Measurements from ENCODE around the gene LRRC10B. TPM values are rescaled to one million over a fixed set of nuclear protein-coding genes. Genes with fewer than 3 reads are reported as not detected.

The LRRC10B gene
- total RNA-seq, 1 donor from 2014 or later: 10.0 TPM

DNA sequence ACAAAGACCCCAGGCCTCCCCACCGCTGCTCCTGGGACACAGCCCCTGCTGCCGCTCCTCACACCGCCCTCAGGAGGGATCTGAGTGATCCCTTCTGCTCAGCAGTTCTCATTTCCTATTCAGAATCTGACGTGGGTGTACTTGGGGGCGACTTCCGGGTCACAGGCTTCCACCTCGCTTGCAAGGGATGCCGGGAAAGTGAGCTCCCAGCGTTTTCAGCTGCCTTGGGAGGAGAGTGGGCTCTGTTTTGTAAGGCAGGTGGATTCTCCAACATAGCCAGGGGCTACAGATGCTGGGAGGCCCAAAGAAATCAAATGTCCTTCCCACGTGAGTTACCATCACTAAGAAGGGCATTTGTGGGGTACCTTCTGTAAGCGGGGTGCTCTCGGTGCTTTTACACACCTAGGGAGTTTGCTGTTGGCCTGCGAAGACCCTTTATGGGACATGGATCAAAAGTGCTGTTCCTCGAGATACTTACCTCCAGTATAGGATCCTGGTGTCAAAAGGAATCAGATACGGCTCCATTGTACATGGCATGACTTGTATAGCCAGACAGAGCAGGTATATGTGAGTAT lies 9.7 kb upstream of the LRRC10B start:
- TF ChIP-seq, protein P1, sequence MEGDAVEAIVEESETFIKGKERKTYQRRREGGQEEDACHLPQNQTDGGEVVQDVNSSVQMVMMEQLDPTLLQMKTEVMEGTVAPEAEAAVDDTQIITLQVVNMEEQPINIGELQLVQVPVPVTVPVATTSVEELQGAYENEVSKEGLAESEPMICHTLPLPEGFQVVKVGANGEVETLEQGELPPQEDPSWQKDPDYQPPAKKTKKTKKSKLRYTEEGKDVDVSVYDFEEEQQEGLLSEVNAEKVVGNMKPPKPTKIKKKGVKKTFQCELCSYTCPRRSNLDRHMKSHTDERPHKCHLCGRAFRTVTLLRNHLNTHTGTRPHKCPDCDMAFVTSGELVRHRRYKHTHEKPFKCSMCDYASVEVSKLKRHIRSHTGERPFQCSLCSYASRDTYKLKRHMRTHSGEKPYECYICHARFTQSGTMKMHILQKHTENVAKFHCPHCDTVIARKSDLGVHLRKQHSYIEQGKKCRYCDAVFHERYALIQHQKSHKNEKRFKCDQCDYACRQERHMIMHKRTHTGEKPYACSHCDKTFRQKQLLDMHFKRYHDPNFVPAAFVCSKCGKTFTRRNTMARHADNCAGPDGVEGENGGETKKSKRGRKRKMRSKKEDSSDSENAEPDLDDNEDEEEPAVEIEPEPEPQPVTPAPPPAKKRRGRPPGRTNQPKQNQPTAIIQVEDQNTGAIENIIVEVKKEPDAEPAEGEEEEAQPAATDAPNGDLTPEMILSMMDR (conservative IDR thresholded peaks at IDR 0.05): no peak

DNA sequence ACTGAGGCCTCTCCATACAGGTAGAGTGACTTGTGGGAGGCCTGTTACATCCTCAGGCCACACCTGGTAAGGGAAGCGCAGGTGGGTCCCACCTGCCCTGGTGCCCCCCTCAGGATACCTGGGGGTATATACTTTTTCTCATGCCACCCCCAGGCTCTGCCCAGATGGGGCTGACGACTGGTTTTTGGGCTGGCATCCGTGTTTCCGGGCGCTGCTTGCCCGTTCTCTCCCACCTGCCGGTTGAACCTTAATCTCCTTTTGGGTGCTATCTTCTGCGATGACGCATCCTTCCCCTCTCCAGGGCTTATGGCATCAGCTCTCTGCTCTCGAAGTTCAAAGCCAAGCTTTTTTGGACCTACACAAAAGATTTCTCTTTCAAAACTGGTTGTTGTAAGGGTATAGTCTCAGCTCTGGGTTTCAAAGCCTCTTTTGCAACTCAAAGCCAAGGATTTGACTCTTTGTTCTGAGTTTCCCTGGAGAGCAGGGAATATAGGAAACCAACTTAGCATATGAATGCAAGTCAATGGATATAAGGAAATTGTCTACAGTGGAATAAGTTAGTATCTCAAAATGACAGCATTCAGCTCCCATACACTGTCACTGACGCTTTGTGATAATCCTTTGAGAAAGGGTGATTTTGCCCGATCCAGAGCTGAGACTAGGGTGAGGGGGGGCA lies 8.6 kb upstream of the LRRC10B start:
- H3K27me3 Mint-ChIP-seq: peaks cover 6% of the 10 kb centered on the region
- no peak for DNase-seq (ENCODE audit: extremely low spot score, unreplicated experiment)
- TF ChIP-seq, protein P1 (conservative IDR thresholded peaks at IDR 0.05): no peak
- H3K36me3 Mint-ChIP-seq: no peaks in the 10 kb centered on the region
- H3K27ac Mint-ChIP-seq: no peak overlapping the region
- peaks cover 11% of the 10 kb centered on the region for H3K4me1 Mint-ChIP-seq (ENCODE audit: unreplicated experiment)
- no peak overlapping the region for H3K4me3 Mint-ChIP-seq
- no peaks in the 10 kb centered on the region for H3K9me3 Mint-ChIP-seq

More for the DNA sequence above, 9.7 kb upstream of the LRRC10B start:
- H3K4me1 Mint-ChIP-seq (ENCODE audit: unreplicated experiment): peaks cover 10% of the 10 kb centered on the region
- H3K27me3 Mint-ChIP-seq: peaks cover 4% of the 10 kb centered on the region
- no peaks in the 10 kb centered on the region for H3K36me3 Mint-ChIP-seq
- no peak overlapping the region for H3K4me3 Mint-ChIP-seq
- H3K27ac Mint-ChIP-seq: no peak overlapping the region
- DNase-seq (ENCODE audit: extremely low spot score, unreplicated experiment): no peak
- H3K9me3 Mint-ChIP-seq: no peaks in the 10 kb centered on the region

DNA sequence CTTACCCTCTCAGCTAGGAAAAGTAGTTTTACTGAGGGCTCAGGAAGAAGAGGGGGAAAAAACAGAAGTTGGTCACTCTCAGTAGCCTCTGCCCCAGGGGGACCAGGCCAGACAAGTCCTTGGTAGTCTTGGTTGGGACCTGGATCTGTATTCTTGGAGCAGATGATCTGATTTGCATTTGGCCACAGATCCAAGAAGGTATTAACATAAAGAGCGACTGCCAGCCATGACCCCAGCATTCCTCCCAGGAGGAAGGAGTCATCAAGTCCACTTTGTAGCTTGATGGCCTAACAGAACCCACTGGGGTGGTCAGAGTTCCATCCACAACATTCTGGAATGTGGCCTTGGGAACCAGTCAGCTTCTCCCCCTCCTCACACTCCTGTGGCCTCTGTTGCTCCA lies 6.0 kb upstream of the LRRC10B start:
- no peak for DNase-seq (ENCODE audit: extremely low spot score, unreplicated experiment)
- no peak overlapping the region for H3K27ac Mint-ChIP-seq
- no peak overlapping the region for H3K4me3 Mint-ChIP-seq
- H3K27me3 Mint-ChIP-seq: peaks cover 20% of the 10 kb centered on the region
- no peaks in the 10 kb centered on the region for H3K36me3 Mint-ChIP-seq
- no peaks in the 10 kb centered on the region for H3K9me3 Mint-ChIP-seq
- H3K4me1 Mint-ChIP-seq (ENCODE audit: unreplicated experiment): peaks cover 15% of the 10 kb centered on the region
- TF ChIP-seq, protein P1 (conservative IDR thresholded peaks at IDR 0.05): no peak

DNA sequence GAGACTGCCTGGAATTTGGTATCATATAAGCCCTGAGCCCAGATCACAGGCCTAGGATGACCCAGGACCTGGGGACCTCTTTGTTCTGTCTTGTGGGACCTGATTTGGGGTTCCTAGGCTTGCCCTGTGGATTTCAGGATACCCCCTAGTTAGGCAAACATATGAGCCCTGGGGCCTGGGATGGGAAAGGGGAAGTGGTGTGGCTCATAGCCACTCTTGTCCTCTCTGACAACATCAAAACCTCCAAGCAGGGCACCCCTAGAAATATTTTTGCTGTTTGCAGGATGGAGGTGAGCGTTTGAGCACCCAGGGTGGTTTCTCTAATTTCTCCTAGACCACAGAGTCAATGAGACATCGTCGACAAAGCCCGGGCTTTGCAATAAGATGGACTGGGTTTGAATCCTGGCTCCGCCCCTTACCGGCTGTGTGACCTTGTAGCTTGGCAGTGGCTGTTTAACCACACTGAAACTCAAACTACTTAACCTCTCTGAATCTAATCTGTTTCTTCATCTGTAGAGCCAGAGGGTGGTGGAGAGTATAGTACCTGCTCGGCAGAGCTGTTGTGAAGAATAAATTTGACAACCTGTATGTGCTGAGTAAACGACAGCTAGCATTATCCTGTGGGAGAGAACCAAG lies 5.3 kb upstream of the LRRC10B start:
- H3K27ac Mint-ChIP-seq: no peak overlapping the region
- H3K36me3 Mint-ChIP-seq: no peaks in the 10 kb centered on the region

DNA sequence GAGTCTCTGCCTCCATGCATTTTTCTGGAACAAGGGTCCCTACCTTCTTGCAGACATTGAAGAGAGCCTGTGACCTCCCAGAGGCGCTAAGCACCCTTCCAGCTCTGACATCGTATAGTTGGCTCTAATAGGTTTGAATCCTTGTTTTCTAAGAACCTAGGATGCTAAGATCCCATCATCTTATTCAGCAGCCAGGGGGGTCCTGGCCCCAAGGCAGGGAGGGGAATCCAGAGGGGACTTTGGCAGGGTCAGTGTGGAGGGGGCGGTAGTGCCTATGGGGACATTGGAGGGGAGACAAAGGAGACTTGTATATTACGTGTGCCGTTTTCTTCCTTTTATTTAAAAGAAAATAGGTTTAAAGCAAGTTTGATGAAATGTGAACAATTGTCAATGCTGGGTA lies 3.4 kb upstream of the LRRC10B start:
- H3K9me3 Mint-ChIP-seq: no peaks in the 10 kb centered on the region
- no peak for DNase-seq (ENCODE audit: extremely low spot score, unreplicated experiment)
- peaks cover 28% of the 10 kb centered on the region for H3K27me3 Mint-ChIP-seq
- peak overlapping the region; percentile 15 for H3K27ac Mint-ChIP-seq
- TF ChIP-seq, protein P1 (conservative IDR thresholded peaks at IDR 0.05): no peak
- H3K36me3 Mint-ChIP-seq: no peaks in the 10 kb centered on the region
- peaks cover 23% of the 10 kb centered on the region for H3K4me1 Mint-ChIP-seq (ENCODE audit: unreplicated experiment)
- H3K4me3 Mint-ChIP-seq: no peak overlapping the region

More for the DNA sequence above, 5.3 kb upstream of the LRRC10B start:
- Mint-ChIP-seq H3K9me3 (no peaks in the 10 kb centered on the region), H3K27me3 (peaks cover 27% of the 10 kb centered on the region), H3K4me1 (ENCODE audit: unreplicated experiment) (peaks cover 23% of the 10 kb centered on the region), H3K4me3 (no peak overlapping the region)
- DNase-seq (ENCODE audit: extremely low spot score, unreplicated experiment): no peak
- TF ChIP-seq, protein P1 (conservative IDR thresholded peaks at IDR 0.05): no peak
